SK-N-SH treated with all-trans-retinoic acid at 6 μM for 48 hours (cell line): Measurements from ENCODE around the gene NFKBIZ.

ENCODE experiments used
- ATAC-seq: fragments of 200-7000 bp; cut with Tn5 transposase; 3 replicates; pipeline ENCODE4 v1.9.1; 2020; ENCODE audit warnings: mild to moderate bottlenecking, moderate library complexity
- ARNTL ChIP-seq: fragments of 450-650 bp; formaldehyde crosslinking; IDR thresholded peaks from 2 replicates; pipeline ENCODE4 v1.5.0; 2020; ENCODE audit warnings: low read depth, mild to moderate bottlenecking, moderate library complexity, borderline replicate concordance
- BACH2 ChIP-seq: fragments of 250-450 bp; sonication (Bioruptor Pico); IDR thresholded peaks from 2 replicates; pipeline ENCODE4 v1.9.0; 2021; ENCODE audit warnings: mild to moderate bottlenecking, borderline replicate concordance
- CSDC2 ChIP-seq: fragments of 250-450 bp; sonication (Bioruptor Pico); IDR thresholded peaks from 2 replicates; pipeline ENCODE4 v1.5.0; 2020; ENCODE audit warnings: mild to moderate bottlenecking, moderate library complexity
- ESRRG ChIP-seq: fragments of 250-450 bp; sonication (Bioruptor Pico); IDR thresholded peaks from 2 replicates; pipeline ENCODE4 v1.6.1; 2021; ENCODE audit warnings: mild to moderate bottlenecking
- GLIS3 ChIP-seq: fragments of 250-450 bp; sonication (Bioruptor Pico); IDR thresholded peaks from 2 replicates; pipeline ENCODE4 v1.5.0; 2020; ENCODE audit warnings: mild to moderate bottlenecking, moderate library complexity
- ISL1 ChIP-seq: fragments of 250-450 bp; sonication (Bioruptor Pico); IDR thresholded peaks from 2 replicates; pipeline ENCODE4 v2.1.2; 2022; ENCODE audit warnings: mild to moderate bottlenecking, moderate library complexity
- OSR1 ChIP-seq: fragments of 250-450 bp; sonication (Bioruptor Pico); IDR thresholded peaks from 2 replicates; pipeline ENCODE4 v1.8.0; 2022; ENCODE audit warnings: moderate library complexity, mild to moderate bottlenecking, inconsistent platforms
- PPARA ChIP-seq: fragments of 250-450 bp; sonication (Bioruptor Pico); IDR thresholded peaks from 2 replicates; pipeline ENCODE4 v1.5.0; 2020; ENCODE audit warnings: mild to moderate bottlenecking, borderline replicate concordance
- SNAI2 ChIP-seq: fragments of 250-450 bp; sonication (Bioruptor Pico); IDR thresholded peaks from 2 replicates; pipeline ENCODE4 v1.5.0; 2020; ENCODE audit warnings: mild to moderate bottlenecking, moderate library complexity
- TOX ChIP-seq: fragments of 250-450 bp; sonication (Bioruptor Pico); IDR thresholded peaks from 2 replicates; pipeline ENCODE4 v1.8.0; 2021; ENCODE audit warnings: mild to moderate bottlenecking, moderate library complexity, borderline replicate concordance
- ZC3H10 ChIP-seq: fragments of 250-450 bp; sonication (Bioruptor Pico); IDR thresholded peaks from 2 replicates; pipeline ENCODE4 v1.5.1; 2021; ENCODE audit warnings: mild to moderate bottlenecking, moderate library complexity
- ZFP3 ChIP-seq: fragments of 250-450 bp; sonication (Bioruptor Pico); IDR thresholded peaks from 2 replicates; pipeline ENCODE4 v1.5.0; 2020; ENCODE audit warnings: mild to moderate bottlenecking, moderate library complexity
- ZFP30 ChIP-seq: fragments of 450-650 bp; formaldehyde crosslinking; IDR thresholded peaks from 2 replicates; pipeline ENCODE4 v1.5.0; 2022; ENCODE audit warnings: mild to moderate bottlenecking, moderate library complexity
- ZNF565 ChIP-seq: fragments of 450-650 bp; formaldehyde crosslinking; conservative IDR thresholded peaks from 2 replicates; pipeline ENCODE4 v1.5.0; 2020; ENCODE audit warnings: low read depth, mild to moderate bottlenecking, moderate library complexity
- ZNF70 ChIP-seq: fragments of 450-650 bp; formaldehyde crosslinking; IDR thresholded peaks from 2 replicates; pipeline ENCODE4 v1.5.0; 2020; ENCODE audit warnings: mild to moderate bottlenecking, moderate library complexity
- ZNF8 ChIP-seq: fragments of 450-650 bp; formaldehyde crosslinking; IDR thresholded peaks from 2 replicates; pipeline ENCODE4 v1.5.0; 2020; ENCODE audit warnings: mild to moderate bottlenecking, moderate library complexity
- TF ChIP-seq, protein P1 (sequence below): fragments of 250-450 bp; sonication (Bioruptor Pico); IDR thresholded peaks from 2 replicates; pipeline ENCODE4 v1.8.0; 2020; ENCODE audit warnings: mild to moderate bottlenecking, moderate library complexity, borderline replicate concordance
- TF ChIP-seq, protein P2 (sequence below): fragments of 250-450 bp; sonication (Bioruptor Pico); IDR thresholded peaks from 2 replicates; pipeline ENCODE4 v1.5.1; 2020; ENCODE audit warnings: low read depth, mild to moderate bottlenecking, moderate library complexity
- TF ChIP-seq, protein P3 (sequence below): fragments of 250-450 bp; sonication (Bioruptor Pico); IDR thresholded peaks from 2 replicates; pipeline ENCODE4 v1.5.0; 2020; ENCODE audit warnings: mild to moderate bottlenecking, moderate library complexity
- TF ChIP-seq, protein P4 (sequence below): fragments of 250-450 bp; sonication (Bioruptor Pico); IDR thresholded peaks from 2 replicates; pipeline ENCODE4 v1.8.0; 2021; ENCODE audit warnings: low read depth, mild to moderate bottlenecking, moderate library complexity, borderline replicate concordance
- TF ChIP-seq, protein P5 (sequence below): fragments of 250-450 bp; sonication (Bioruptor Pico); IDR thresholded peaks from 2 replicates; pipeline ENCODE4 v1.5.1; 2021; ENCODE audit warnings: mild to moderate bottlenecking, moderate library complexity

The NFKBIZ gene

DNA sequence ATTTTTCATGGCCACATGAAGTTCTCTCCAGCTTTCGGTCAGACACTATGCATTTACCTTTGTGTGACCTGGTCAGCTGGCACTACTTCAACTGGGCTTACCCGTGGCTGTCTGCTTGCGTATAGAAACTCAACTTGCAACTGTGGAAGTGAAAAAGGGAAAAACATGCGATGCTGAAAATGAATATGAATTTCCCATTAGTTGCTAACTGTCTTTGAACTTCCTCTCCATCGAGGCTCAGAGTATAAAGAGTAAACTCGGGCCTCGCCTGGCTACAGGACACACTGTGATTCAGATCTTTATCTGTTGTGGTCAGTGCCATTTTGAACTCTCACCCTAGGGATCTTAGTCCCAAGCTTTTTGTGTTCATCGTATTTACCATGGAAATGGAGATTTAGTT, 26.8 kb downstream of the NFKBIZ start:
- ATAC-seq, result no peak
- TF ChIP-seq, protein P1, sequence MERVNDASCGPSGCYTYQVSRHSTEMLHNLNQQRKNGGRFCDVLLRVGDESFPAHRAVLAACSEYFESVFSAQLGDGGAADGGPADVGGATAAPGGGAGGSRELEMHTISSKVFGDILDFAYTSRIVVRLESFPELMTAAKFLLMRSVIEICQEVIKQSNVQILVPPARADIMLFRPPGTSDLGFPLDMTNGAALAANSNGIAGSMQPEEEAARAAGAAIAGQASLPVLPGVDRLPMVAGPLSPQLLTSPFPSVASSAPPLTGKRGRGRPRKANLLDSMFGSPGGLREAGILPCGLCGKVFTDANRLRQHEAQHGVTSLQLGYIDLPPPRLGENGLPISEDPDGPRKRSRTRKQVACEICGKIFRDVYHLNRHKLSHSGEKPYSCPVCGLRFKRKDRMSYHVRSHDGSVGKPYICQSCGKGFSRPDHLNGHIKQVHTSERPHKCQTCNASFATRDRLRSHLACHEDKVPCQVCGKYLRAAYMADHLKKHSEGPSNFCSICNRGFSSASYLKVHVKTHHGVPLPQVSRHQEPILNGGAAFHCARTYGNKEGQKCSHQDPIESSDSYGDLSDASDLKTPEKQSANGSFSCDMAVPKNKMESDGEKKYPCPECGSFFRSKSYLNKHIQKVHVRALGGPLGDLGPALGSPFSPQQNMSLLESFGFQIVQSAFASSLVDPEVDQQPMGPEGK (CRISPR knock-in tag), result no peak
- no peak for TF ChIP-seq CSDC2 (CRISPR knock-in tag)
- no peak for TF ChIP-seq ESRRG (CRISPR knock-in tag)
- TF ChIP-seq ZFP30, result no peak
- TF ChIP-seq, protein P2, sequence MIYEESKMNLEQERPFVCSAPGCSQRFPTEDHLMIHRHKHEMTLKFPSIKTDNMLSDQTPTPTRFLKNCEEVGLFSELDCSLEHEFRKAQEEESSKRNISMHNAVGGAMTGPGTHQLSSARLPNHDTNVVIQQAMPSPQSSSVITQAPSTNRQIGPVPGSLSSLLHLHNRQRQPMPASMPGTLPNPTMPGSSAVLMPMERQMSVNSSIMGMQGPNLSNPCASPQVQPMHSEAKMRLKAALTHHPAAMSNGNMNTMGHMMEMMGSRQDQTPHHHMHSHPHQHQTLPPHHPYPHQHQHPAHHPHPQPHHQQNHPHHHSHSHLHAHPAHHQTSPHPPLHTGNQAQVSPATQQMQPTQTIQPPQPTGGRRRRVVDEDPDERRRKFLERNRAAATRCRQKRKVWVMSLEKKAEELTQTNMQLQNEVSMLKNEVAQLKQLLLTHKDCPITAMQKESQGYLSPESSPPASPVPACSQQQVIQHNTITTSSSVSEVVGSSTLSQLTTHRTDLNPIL, result no peak
- no peak for TF ChIP-seq GLIS3
- TF ChIP-seq ZC3H10 (CRISPR knock-in tag), result no peak
- TF ChIP-seq ZFP3 (CRISPR knock-in tag), result no peak
- no peak for TF ChIP-seq SNAI2 (CRISPR knock-in tag)
- TF ChIP-seq ARNTL (CRISPR knock-in tag), result no peak
- TF ChIP-seq PPARA (CRISPR knock-in tag), result no peak

DNA sequence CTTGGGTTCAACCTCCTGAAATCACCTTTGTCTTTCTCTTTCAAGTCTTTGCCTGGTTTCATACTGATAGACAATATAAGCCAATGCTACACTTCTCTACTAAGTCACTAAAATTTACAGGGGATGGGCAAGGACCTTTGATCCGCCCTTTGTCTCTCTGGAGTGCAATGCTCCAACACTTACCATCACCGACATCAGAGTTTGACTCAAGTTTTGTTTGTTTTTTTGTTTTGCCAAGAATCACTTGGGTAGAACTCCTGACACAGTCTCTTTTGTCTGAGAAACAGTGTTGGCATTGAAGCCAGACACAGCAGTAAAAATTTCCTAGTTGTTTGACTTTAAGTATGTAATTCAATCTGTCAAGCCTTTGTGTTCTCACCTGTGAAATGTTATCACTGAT, 29.3 kb downstream of the NFKBIZ start:
- TF ChIP-seq, protein P3, sequence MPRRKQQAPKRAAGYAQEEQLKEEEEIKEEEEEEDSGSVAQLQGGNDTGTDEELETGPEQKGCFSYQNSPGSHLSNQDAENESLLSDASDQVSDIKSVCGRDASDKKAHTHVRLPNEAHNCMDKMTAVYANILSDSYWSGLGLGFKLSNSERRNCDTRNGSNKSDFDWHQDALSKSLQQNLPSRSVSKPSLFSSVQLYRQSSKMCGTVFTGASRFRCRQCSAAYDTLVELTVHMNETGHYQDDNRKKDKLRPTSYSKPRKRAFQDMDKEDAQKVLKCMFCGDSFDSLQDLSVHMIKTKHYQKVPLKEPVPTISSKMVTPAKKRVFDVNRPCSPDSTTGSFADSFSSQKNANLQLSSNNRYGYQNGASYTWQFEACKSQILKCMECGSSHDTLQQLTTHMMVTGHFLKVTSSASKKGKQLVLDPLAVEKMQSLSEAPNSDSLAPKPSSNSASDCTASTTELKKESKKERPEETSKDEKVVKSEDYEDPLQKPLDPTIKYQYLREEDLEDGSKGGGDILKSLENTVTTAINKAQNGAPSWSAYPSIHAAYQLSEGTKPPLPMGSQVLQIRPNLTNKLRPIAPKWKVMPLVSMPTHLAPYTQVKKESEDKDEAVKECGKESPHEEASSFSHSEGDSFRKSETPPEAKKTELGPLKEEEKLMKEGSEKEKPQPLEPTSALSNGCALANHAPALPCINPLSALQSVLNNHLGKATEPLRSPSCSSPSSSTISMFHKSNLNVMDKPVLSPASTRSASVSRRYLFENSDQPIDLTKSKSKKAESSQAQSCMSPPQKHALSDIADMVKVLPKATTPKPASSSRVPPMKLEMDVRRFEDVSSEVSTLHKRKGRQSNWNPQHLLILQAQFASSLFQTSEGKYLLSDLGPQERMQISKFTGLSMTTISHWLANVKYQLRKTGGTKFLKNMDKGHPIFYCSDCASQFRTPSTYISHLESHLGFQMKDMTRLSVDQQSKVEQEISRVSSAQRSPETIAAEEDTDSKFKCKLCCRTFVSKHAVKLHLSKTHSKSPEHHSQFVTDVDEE (CRISPR knock-in tag), result no peak
- TF ChIP-seq ZNF565 (no peak), BACH2 (CRISPR knock-in tag) (no peak), ZNF8 (CRISPR knock-in tag) (no peak), ISL1 (no peak), OSR1 (CRISPR knock-in tag) (no peak), ZC3H10 (CRISPR knock-in tag) (no peak), ZNF70 (no peak), ZFP30 (no peak), GLIS3 (no peak), TOX (CRISPR knock-in tag) (no peak)
- TF ChIP-seq, protein P4, sequence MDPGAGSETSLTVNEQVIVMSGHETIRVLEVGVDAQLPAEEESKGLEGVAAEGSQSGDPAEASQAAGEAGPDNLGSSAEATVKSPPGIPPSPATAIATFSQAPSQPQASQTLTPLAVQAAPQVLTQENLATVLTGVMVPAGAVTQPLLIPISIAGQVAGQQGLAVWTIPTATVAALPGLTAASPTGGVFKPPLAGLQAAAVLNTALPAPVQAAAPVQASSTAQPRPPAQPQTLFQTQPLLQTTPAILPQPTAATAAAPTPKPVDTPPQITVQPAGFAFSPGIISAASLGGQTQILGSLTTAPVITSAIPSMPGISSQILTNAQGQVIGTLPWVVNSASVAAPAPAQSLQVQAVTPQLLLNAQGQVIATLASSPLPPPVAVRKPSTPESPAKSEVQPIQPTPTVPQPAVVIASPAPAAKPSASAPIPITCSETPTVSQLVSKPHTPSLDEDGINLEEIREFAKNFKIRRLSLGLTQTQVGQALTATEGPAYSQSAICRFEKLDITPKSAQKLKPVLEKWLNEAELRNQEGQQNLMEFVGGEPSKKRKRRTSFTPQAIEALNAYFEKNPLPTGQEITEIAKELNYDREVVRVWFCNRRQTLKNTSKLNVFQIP (CRISPR knock-in tag), result no peak
- TF ChIP-seq, protein P5, sequence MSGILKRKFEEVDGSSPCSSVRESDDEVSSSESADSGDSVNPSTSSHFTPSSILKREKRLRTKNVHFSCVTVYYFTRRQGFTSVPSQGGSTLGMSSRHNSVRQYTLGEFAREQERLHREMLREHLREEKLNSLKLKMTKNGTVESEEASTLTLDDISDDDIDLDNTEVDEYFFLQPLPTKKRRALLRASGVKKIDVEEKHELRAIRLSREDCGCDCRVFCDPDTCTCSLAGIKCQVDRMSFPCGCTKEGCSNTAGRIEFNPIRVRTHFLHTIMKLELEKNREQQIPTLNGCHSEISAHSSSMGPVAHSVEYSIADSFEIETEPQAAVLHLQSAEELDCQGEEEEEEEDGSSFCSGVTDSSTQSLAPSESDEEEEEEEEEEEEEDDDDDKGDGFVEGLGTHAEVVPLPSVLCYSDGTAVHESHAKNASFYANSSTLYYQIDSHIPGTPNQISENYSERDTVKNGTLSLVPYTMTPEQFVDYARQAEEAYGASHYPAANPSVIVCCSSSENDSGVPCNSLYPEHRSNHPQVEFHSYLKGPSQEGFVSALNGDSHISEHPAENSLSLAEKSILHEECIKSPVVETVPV (CRISPR knock-in tag), result no peak
- no peak for ATAC-seq

DNA sequence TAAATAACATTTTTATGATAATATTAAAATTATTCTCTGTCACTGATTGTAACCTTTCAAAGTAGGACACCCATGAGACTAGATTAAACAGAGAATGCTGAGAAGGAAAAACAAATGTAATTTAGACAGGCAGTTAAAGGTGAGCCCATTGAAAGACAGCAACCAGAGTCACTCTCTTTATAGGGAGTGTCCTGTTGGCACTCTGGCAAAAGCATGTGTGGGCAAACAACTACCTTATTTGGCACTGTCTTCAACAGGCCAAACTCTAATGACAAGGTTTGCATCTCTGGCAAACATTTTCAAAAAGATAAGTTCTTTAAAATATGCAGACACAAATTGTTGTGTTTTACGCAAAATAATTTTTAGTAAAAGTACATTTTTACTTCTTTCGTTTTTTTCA, 29.8 kb downstream of the NFKBIZ start:
- no peak for ATAC-seq
- no peak for TF ChIP-seq BACH2 (CRISPR knock-in tag)
- TF ChIP-seq, protein P5 (CRISPR knock-in tag), result no peak
- TF ChIP-seq, protein P1 (CRISPR knock-in tag), result no peak
- TF ChIP-seq, all 23 proteins: peak for 0
